K562 (cell line): ENCODE results near the gene SYNRG. TPM values are rescaled to one million over a fixed set of nuclear protein-coding genes. Genes with fewer than 3 reads are reported as not detected.

ENCODE experiments used
- CCAR2 ChIP-seq: fragments of 200-400 bp; formaldehyde crosslinking; IDR thresholded peaks from 2 replicates; pipeline ENCODE4 v1.6.1; 2017; ENCODE audit warnings: mild to moderate bottlenecking, low read depth, low read length
- ESRRA ChIP-seq: fragments of 450-650 bp; IDR thresholded peaks from 2 replicates; pipeline ENCODE4 v1.6.1; 2014; ENCODE audit warnings: low read depth, mild to moderate bottlenecking, moderate library complexity, borderline replicate concordance
- FOXA1 ChIP-seq: fragments of 450-650 bp; IDR thresholded peaks from 2 replicates; pipeline ENCODE4 v1.6.1; 2016; ENCODE audit warnings: mild to moderate bottlenecking, borderline replicate concordance
- FOXJ2 ChIP-seq: fragments of 200-800 bp; sonication (Bioruptor generic); IDR thresholded peaks from 2 replicates; pipeline ENCODE4 v1.6.1; 2016; ENCODE audit warnings: missing genetic modification characterization, missing compliant biosample characterization
- HEY1 ChIP-seq: fragments of 250-450 bp; sonication (Bioruptor Pico); IDR thresholded peaks from 2 replicates; pipeline ENCODE4 v1.5.0; 2020; ENCODE audit warnings: mild to moderate bottlenecking, moderate library complexity, borderline replicate concordance
- JUN ChIP-seq, 2 experiments: sonication (generic) in 1 of 2; formaldehyde crosslinking in 1 of 2; IDR thresholded peaks; 2 replicates each; pipeline versions ENCODE4 v1.6.1 to v1.8.0; 2012 to 2022; ENCODE audit warnings: borderline replicate concordance in 2 of 2, mild to moderate bottlenecking in 2 of 2, improper control_type of control experiment in 1 of 2, low read depth in 1 of 2, low read length in 1 of 2, missing genetic modification reagents in 1 of 2
- PRMT5 ChIP-seq: sonication (generic); formaldehyde crosslinking; IDR thresholded peaks from 2 replicates; pipeline ENCODE4 v1.5.0; 2020; ENCODE audit warnings: missing genetic modification reagents
- SLC30A9 ChIP-seq: fragments of 250-450 bp; sonication (Bioruptor Pico); IDR thresholded peaks from 2 replicates; pipeline ENCODE4 v1.8.0; 2022; ENCODE audit warnings: mild to moderate bottlenecking, moderate library complexity
- STAT5B ChIP-seq: fragments of 250-450 bp; sonication (Bioruptor Pico); IDR thresholded peaks from 2 replicates; pipeline ENCODE4 v1.8.0; 2021; ENCODE audit warnings: mild to moderate bottlenecking, inconsistent platforms
- ZC3H4 ChIP-seq: sonication (generic); formaldehyde crosslinking; IDR thresholded peaks from 2 replicates; pipeline ENCODE4 v1.9.0; 2021; ENCODE audit warnings: missing genetic modification reagents, borderline replicate concordance
- ZNF143 ChIP-seq: sonication (generic); formaldehyde crosslinking; IDR thresholded peaks from 2 replicates; pipeline ENCODE4 v1.9.0; 2022; ENCODE audit warnings: mild to moderate bottlenecking, missing genetic modification reagents
- ZNF583 ChIP-seq: fragments of 250-450 bp; sonication (Bioruptor Pico); IDR thresholded peaks from 2 replicates; pipeline ENCODE4 v1.4.0; 2020
- ZNF696 ChIP-seq: fragments of 250-450 bp; sonication (Bioruptor Pico); conservative IDR thresholded peaks from 2 replicates; pipeline ENCODE4 v1.4.0; 2020; ENCODE audit warnings: mild to moderate bottlenecking, moderate library complexity
- ZNF77 ChIP-seq: fragments of 250-450 bp; sonication (Bioruptor Pico); IDR thresholded peaks from 2 replicates; pipeline ENCODE4 v1.5.0; 2020
- polyA plus RNA-seq, 8 experiments: library from polyadenylated mRNA; depleted of rRNA in 4 of 8; stranded (reverse) in 5 of 8; unstranded in 3 of 8; fragments of >200 nt; fragmentation: Nextera tagmentation in 2 of 8; fragmentation: Illumina TruSeq in 1 of 8; extraction: Ambion mirVana in 2 of 8; extraction: Trizol in 1 of 8; gene quantifications; 2 replicates each; pipeline versions ENCODE4 v1.2.1 to v1.2.3, GENCODE V29; 2011 to 2014; ENCODE audit warnings: inconsistent platforms in 1 of 8, missing spikeins in 1 of 8
- total RNA-seq, 7 experiments: library from RNA; depleted of rRNA in 6 of 7; stranded (reverse); fragments of >200 nt in 6 of 7; fragmentation: Illumina TruSeq in 2 of 7; extraction: Trizol in 2 of 7; gene quantifications; 2 replicates each; pipeline versions ENCODE4 v1.2.1 to v1.2.3, GENCODE V29; 2011 to 2021; ENCODE audit warnings: low replicate concordance in 1 of 7
- TF ChIP-seq, protein P1 (sequence below), 2 experiments: fragments of 200-800 bp in 1 of 2; sonication (Bioruptor generic) in 1 of 2; sonication (generic) in 1 of 2; formaldehyde crosslinking in 1 of 2; IDR thresholded peaks in 1 of 2; conservative IDR thresholded peaks in 1 of 2; 2 replicates each; pipeline versions ENCODE4 v1.5.0 to v1.6.1; 2016 to 2020; ENCODE audit warnings: missing compliant biosample characterization in 1 of 2, missing genetic modification characterization in 1 of 2, missing genetic modification reagents in 1 of 2

The SYNRG gene
- total and polyA plus RNA-seq, 9 of the 15 experiments (the other 6 are each of a cell fraction or from before 2014, with no cell fraction given), result 2.9 to 28.2 (median 15.1) TPM

DNA sequence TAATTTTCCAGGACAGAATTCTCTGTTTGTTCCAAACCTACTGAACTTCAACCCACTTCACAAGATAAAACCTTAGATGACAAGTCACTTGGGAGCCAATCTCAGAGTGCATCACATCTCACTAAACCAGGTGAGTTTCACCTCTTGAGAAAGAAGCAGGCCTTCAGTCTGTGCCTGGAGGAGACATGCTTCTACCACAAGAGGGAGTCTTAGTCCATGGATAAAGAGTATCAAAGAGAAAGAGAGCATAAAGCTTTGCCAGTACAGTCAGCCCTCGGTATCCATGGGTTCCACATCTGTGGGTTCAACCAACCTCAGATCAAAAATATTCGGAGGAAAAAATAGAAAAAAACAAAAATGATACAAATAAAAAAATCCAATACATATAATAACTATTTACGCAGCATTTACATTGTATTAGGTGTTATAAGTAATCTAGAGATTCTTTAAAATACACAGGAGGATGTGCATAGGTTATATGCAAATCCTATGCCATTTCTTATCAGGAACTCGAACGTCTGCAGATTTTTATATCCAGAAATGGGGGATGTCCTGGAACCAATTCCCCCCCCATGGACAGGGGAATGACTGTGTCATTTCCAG is 81.9 kb downstream of the SYNRG start (continued):
- TF ChIP-seq, protein P1, sequence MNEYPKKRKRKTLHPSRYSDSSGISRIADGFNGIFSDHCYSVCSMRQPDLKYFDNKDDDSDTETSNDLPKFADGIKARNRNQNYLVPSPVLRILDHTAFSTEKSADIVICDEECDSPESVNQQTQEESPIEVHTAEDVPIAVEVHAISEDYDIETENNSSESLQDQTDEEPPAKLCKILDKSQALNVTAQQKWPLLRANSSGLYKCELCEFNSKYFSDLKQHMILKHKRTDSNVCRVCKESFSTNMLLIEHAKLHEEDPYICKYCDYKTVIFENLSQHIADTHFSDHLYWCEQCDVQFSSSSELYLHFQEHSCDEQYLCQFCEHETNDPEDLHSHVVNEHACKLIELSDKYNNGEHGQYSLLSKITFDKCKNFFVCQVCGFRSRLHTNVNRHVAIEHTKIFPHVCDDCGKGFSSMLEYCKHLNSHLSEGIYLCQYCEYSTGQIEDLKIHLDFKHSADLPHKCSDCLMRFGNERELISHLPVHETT (CRISPR knock-in tag; conservative IDR thresholded peaks at IDR 0.05 in 1 of 2, IDR thresholded peaks at IDR 0.05 in 1 of 2), result no peak
- TF ChIP-seq ZNF696, result no peak
- TF ChIP-seq STAT5B, result no peak
- no peak for TF ChIP-seq FOXA1
- no peak for TF ChIP-seq ZC3H4
- TF ChIP-seq HEY1 (CRISPR knock-in tag), result no peak
- no peak for TF ChIP-seq PRMT5 (CRISPR knock-in tag)
- TF ChIP-seq CCAR2, result no peak
- TF ChIP-seq SLC30A9, result no peak
- no peak for TF ChIP-seq ZNF77 (CRISPR knock-in tag)
- TF ChIP-seq FOXJ2 (tag), result no peak
- TF ChIP-seq ZNF143 (CRISPR knock-in tag), result no peak
- no peak for TF ChIP-seq ESRRA
- TF ChIP-seq JUN (IDR thresholded peaks at IDR 0.05; ENCODE audit: borderline replicate concordance, low read depth, low read length), result no peak
- no peak for TF ChIP-seq JUN (CRISPR knock-in tag; IDR thresholded peaks at IDR 0.05; ENCODE audit: borderline replicate concordance)
- TF ChIP-seq ZNF583, result no peak
